ENCODE results near the gene MRPL37. TPM values are rescaled to one million over a fixed set of nuclear protein-coding genes. Genes with fewer than 3 reads are reported as not detected.

MRPL37 gene
- total and polyA plus RNA-seq, 2 donors (not counting 1 experiment from before 2014, with no cell fraction given): 9.6 to 37.0 TPM

GRCh38 chr1:54247863-54248515 lies 48.0 kb downstream of the MRPL37 start:
- ChIA-PET POLR2A (no interaction called here), CTCF (no interaction called here)
- Mint-ChIP-seq H3K9me3 (ENCODE audit: insufficient read depth) (no peaks in the 10 kb centered on the region), H3K27me3 (no peaks in the 10 kb centered on the region), H3K27ac (no peak overlapping the region), H3K4me3 (no peak overlapping the region), H3K4me1 (no peaks in the 10 kb centered on the region)
- no peak for ATAC-seq (ENCODE audit: low read depth)
- Histone ChIP-seq H3K4me1 (ENCODE audit: control insufficient read depth in 2 of 2, insufficient read depth in 2 of 2, low read length in 2 of 2) (no peaks in the 10 kb centered on the region), H3K4me2 (replicated peaks; ENCODE audit: low read depth, low read length, poor library complexity, severe bottlenecking) (no peak overlapping the region), H3K9me3 (ENCODE audit: control extremely low read depth in 1 of 3, control insufficient read depth in 2 of 3, insufficient read depth in 1 of 3, low read length in 2 of 3) (no peaks in the 10 kb centered on the region), H2AFZ (ENCODE audit: insufficient read depth, low read depth, low read length, poor library complexity, severe bottlenecking) (no peak overlapping the region), H3K79me2 (ENCODE audit: control insufficient read depth, insufficient read depth, low read length) (no peaks in the 10 kb centered on the region), H3K4me3 (ENCODE audit: control extremely low read depth in 1 of 5, extremely low read depth in 1 of 5, insufficient read depth in 1 of 5, low read depth in 2 of 5, low read length in 4 of 5) (no peak overlapping the region), H3K9ac (ENCODE audit: low read length) (no peak overlapping the region), H3K27me3 (replicated peaks in 1 of 4; ENCODE audit: control extremely low read depth in 1 of 4, control insufficient read depth in 3 of 4, insufficient read depth in 4 of 4, low read length in 3 of 4) (no peaks in the 10 kb centered on the region), H4K20me1 (ENCODE audit: control insufficient read depth, insufficient read depth, low read length, poor library complexity, severe bottlenecking) (no peaks in the 10 kb centered on the region), H3K36me3 (replicated peaks in 1 of 2; ENCODE audit: control extremely low read depth in 1 of 2, control insufficient read depth in 1 of 2, extremely low read depth in 1 of 2, insufficient read depth in 2 of 2, low read length in 1 of 2) (peaks cover 0 to 4% of the 10 kb centered on the region in 2 experiments), H3K27ac (ENCODE audit: low read length in 2 of 2) (no peak overlapping the region)
- intact Hi-C loops (cut with micrococcal nuclease): no loop called here
- TF ChIP-seq EZH2 (IDR thresholded peaks at IDR 0.05; ENCODE audit: borderline replicate concordance, insufficient read depth, low read depth, low read length, poor library complexity, severe bottlenecking): no peak
- no peak for TF ChIP-seq CTCF (IDR thresholded peaks at IDR 0.05)
- 91% methylated on average over 11 of the region's 11 CpGs for WGBS (ENCODE audit: insufficient coverage)
- DNase-seq: no peak

- Histone ChIP-seq H3K9me3 (ENCODE audit: control extremely low read depth in 1 of 3, control insufficient read depth in 2 of 3, insufficient read depth in 1 of 3, low read length in 2 of 3) (no peaks in the 10 kb centered on the region), H3K36me3 (replicated peaks in 1 of 2; ENCODE audit: control extremely low read depth in 1 of 2, control insufficient read depth in 1 of 2, extremely low read depth in 1 of 2, insufficient read depth in 2 of 2, low read length in 1 of 2) (peaks cover 0 to 4% of the 10 kb centered on the region in 2 experiments), H3K79me2 (ENCODE audit: control insufficient read depth, insufficient read depth, low read length) (no peaks in the 10 kb centered on the region), H4K20me1 (ENCODE audit: control insufficient read depth, insufficient read depth, low read length, poor library complexity, severe bottlenecking) (no peaks in the 10 kb centered on the region), H3K27ac (ENCODE audit: low read length in 2 of 2) (no peak overlapping the region), H3K9ac (ENCODE audit: low read length) (no peak overlapping the region), H3K4me3 (ENCODE audit: control extremely low read depth in 1 of 5, extremely low read depth in 1 of 5, insufficient read depth in 1 of 5, low read depth in 2 of 5, low read length in 4 of 5) (no peak overlapping the region), H2AFZ (ENCODE audit: insufficient read depth, low read depth, low read length, poor library complexity, severe bottlenecking) (no peak overlapping the region), H3K27me3 (replicated peaks in 1 of 4; ENCODE audit: control extremely low read depth in 1 of 4, control insufficient read depth in 3 of 4, insufficient read depth in 4 of 4, low read length in 3 of 4) (no peaks in the 10 kb centered on the region), H3K4me2 (replicated peaks; ENCODE audit: low read depth, low read length, poor library complexity, severe bottlenecking) (no peak overlapping the region), H3K4me1 (ENCODE audit: control insufficient read depth in 2 of 2, insufficient read depth in 2 of 2, low read length in 2 of 2) (no peaks in the 10 kb centered on the region)
- ChIA-PET POLR2A (no interaction called here), CTCF (no interaction called here)
- DNase-seq: no peak
- WGBS (ENCODE audit: insufficient coverage): 88% methylated on average over 3 of the region's 4 CpGs
- H3K27ac Mint-ChIP-seq: no peak overlapping the region
- no peaks in the 10 kb centered on the region for H3K4me1 Mint-ChIP-seq
- no peaks in the 10 kb centered on the region for H3K27me3 Mint-ChIP-seq
- H3K4me3 Mint-ChIP-seq: no peak overlapping the region
- ATAC-seq (ENCODE audit: low read depth): no peak
- TF ChIP-seq EZH2 (IDR thresholded peaks at IDR 0.05; ENCODE audit: borderline replicate concordance, insufficient read depth, low read depth, low read length, poor library complexity, severe bottlenecking) (no peak), CTCF (IDR thresholded peaks at IDR 0.05) (no peak)
- H3K9me3 Mint-ChIP-seq (ENCODE audit: insufficient read depth): no peaks in the 10 kb centered on the region
- intact Hi-C loops (cut with micrococcal nuclease): no loop called here
Observed at GRCh38 chr1:54248966-54249365, 49.0 kb downstream of the MRPL37 start.
